Measurements from ENCODE around the gene CNTN5. TPM values are rescaled to one million over a fixed set of nuclear protein-coding genes. Genes with fewer than 3 reads are reported as not detected.

Gene CNTN5
- total RNA-seq, 1 donor from 2014 or later: not detected

- no peak for DNase-seq (ENCODE audit: low read depth)
Measured at GRCh38 chr11:99592266-99592665, 571.5 kb downstream of the CNTN5 start.

- no peak for DNase-seq (ENCODE audit: low read depth)
Measured at GRCh38 chr11:99593197-99593596, 572.4 kb downstream of the CNTN5 start.

GRCh38 chr11:99601179-99601578, 580.4 kb downstream of the CNTN5 start:
- no peak for DNase-seq (ENCODE audit: low read depth)

- no peak for DNase-seq (ENCODE audit: low read depth)
Measured at GRCh38 chr11:99614352-99614751, 593.6 kb downstream of the CNTN5 start.

- DNase-seq (ENCODE audit: low read depth): no peak
Measured at GRCh38 chr11:99630629-99631028, 609.9 kb downstream of the CNTN5 start.

GRCh38 chr11:99631618-99632017, 610.9 kb downstream of the CNTN5 start:
- no peak for DNase-seq (ENCODE audit: low read depth)

GRCh38 chr11:99632969-99633368, 612.2 kb downstream of the CNTN5 start:
- peak; percentile 13 for DNase-seq (ENCODE audit: low read depth)

- no peak for DNase-seq (ENCODE audit: low read depth)
Measured at GRCh38 chr11:99634581-99634980, 613.8 kb downstream of the CNTN5 start.

- DNase-seq (ENCODE audit: low read depth): no peak
Measured at GRCh38 chr11:99638073-99638553, 617.4 kb downstream of the CNTN5 start.

GRCh38 chr11:99640671-99641070, 619.9 kb downstream of the CNTN5 start:
- DNase-seq (ENCODE audit: low read depth): no peak

GRCh38 chr11:99645934-99646333, 625.2 kb downstream of the CNTN5 start:
- DNase-seq (ENCODE audit: low read depth): no peak

GRCh38 chr11:99670067-99670676, 649.4 kb downstream of the CNTN5 start:
- DNase-seq (ENCODE audit: low read depth): no peak

- no peak for DNase-seq (ENCODE audit: low read depth)
Measured at GRCh38 chr11:99671808-99672409, 651.2 kb downstream of the CNTN5 start.

GRCh38 chr11:99676292-99676691, 655.5 kb downstream of the CNTN5 start:
- DNase-seq (ENCODE audit: low read depth): no peak

- no peak for DNase-seq (ENCODE audit: low read depth)
Measured at GRCh38 chr11:99682171-99682570, 661.4 kb downstream of the CNTN5 start.

- DNase-seq (ENCODE audit: low read depth): no peak
Measured at GRCh38 chr11:99682646-99683045, 661.9 kb downstream of the CNTN5 start.

- no peak for DNase-seq (ENCODE audit: low read depth)
Measured at GRCh38 chr11:99683933-99684332, 663.2 kb downstream of the CNTN5 start.

GRCh38 chr11:99686838-99687237, 666.1 kb downstream of the CNTN5 start:
- no peak for DNase-seq (ENCODE audit: low read depth)

GRCh38 chr11:99687320-99687719, 666.6 kb downstream of the CNTN5 start:
- peak; percentile 28 for DNase-seq (ENCODE audit: low read depth)

GRCh38 chr11:99693941-99694492, 673.3 kb downstream of the CNTN5 start:
- peak; percentile 57 for DNase-seq (ENCODE audit: low read depth)

GRCh38 chr11:99695106-99695505, 674.4 kb downstream of the CNTN5 start:
- DNase-seq (ENCODE audit: low read depth): no peak

- no peak for DNase-seq (ENCODE audit: low read depth)
Measured at GRCh38 chr11:99706848-99707247, 686.1 kb downstream of the CNTN5 start.
